ENCODE data around the gene OSBP.

GRCh38 chr11:59562292-59562691, 53.3 kb downstream of the OSBP start:
- TF ChIP-seq CTCF (IDR thresholded peaks at IDR 0.05 in 8 of 11, conservative IDR thresholded peaks at IDR 0.05 in 3 of 11) (no peak), POLR2A (IDR thresholded peaks at IDR 0.05) (no peak), POLR2AphosphoS5 (IDR thresholded peaks at IDR 0.05) (no peak)

All from spleen (tissue), 7 donors.